ENCODE measurements around the gene FCHSD2.

FCHSD2 gene

GRCh38 chr11:72972496-72973128, 169.5 kb downstream of the FCHSD2 start:
- DNase-seq: no peak

- no peak for DNase-seq
Measured at GRCh38 chr11:72971192-72971967, 170.7 kb downstream of the FCHSD2 start.

DNA sequence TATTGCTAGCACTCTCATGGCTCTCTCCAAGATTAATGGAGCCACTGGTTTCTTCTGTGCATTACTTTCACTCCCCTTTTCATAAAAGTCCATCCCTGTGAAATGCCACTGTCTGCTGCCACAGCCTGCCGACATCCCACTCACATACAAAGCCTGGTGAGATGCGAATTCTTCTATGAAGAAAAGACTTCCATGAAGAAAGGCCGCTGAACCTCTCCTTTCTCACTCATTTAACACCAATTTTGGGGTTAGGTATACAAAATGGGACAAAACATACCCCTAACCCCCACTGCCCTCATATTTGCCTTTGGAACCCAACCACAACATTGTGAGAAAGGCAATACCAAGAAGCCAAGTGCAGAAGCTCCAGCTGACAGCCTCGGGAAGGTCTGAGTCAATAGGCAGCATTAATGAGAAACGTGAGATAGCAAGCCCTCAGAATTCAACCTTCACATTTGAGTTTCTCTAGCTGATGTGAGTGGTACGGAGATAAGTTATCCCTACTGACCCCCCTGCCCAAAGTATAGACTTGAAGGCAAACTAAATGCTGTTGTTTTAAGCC, 171.5 kb downstream of the FCHSD2 start:
- no peak for DNase-seq

- DNase-seq: no peak
Measured at GRCh38 chr11:72969894-72970335, 172.2 kb downstream of the FCHSD2 start.

DNA sequence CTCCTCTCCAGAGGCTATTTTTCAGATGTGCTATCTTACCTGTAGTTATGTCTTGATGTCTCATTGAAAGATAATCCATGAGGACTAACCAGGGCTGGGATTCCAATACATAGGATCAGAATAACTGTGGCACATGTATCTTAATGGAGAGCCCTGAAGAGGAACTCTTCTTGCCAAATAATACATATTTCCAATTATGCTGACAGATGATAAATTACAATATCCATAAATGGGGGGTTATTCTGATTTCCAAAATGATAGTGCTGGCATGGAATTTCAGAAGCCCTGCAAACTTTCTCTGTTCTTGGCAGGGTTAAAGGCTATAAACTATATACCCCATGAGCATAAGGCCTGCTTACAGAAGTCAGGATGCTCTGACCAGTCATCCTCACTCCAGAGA, 173.7 kb downstream of the FCHSD2 start:
- no peak for DNase-seq

- DNase-seq: no peak
Measured at GRCh38 chr11:72965672-72966071, 176.4 kb downstream of the FCHSD2 start.

DNA sequence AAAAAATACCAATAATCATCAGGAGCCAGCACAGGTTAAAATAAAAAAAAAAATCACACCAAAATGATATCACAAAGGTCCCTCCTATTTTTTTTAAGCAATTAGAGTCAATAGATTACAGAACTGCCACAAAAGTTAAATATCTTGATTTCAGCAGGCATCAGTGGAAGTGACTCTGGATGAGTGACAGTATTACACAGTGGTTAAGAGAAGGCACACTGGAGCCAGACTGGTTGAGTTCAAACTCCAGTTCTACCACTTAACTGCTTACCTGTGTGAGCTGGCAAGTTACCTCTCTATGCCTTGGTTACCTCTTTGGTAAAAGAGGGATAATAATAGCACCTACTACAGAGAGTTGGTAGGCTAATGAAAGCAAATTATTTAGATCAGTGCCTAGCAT, 179.4 kb downstream of the FCHSD2 start:
- no peak for DNase-seq

DNA sequence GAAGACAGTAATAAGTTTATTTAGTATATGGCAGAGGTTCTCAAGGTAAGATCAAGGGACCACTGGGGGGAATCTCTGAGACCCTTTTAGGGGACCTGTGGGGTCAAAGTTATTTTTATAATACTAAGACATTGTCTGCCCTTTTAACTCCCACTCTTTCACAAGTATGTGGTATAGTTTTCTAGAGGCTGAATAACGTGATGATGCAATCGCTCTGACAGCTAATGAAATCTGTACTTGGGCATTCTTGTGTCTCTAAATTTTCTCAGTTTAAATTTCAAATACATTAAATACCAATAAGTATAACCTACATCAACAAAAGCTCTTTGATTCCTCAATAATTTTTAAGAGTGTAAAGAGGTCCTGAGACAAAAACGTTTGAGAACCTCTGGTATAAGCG, 180.0 kb downstream of the FCHSD2 start:
- DNase-seq: no peak

- DNase-seq: no peak
Measured at GRCh38 chr11:72959998-72960731, 182.0 kb downstream of the FCHSD2 start.

GRCh38 chr11:72958791-72959190, 183.3 kb downstream of the FCHSD2 start:
- no peak for DNase-seq

DNA sequence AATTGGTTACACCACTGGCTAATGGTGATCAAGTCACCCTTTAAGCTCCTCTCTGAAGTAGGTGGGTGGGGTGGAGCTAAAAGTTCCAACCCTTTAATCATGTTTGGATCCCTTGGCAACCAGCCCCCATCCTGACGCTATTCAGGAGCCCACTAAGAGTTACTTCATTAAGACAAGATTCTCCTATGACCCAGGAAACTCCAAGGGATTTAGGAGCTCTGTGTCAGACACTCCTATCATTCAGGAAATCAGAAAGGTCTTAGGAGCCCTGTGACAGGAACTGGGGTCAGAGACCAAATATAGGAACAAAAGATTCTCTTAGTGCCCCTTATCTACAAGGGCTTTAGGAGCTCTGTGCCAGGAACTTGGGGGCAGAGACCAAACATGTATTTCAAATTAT, 186.7 kb downstream of the FCHSD2 start:
- no peak for DNase-seq

DNA sequence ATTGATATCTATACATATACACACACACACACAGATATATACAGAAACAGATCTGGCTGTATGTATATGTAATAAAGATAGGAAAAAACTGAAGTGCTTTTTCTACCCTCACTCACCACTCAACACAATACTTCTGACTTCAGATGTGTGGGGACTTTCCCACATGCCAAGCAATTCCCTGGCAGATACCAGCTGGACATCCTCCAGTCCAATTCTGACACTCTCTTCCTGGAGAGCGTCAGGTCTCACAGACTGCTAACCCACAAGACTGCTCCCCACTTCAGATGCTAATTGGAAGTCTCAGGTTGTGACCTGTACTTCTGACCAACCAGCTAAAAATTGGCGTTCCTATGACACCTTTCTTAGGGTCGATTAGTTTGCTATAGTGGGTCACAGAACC, 187.3 kb downstream of the FCHSD2 start:
- DNase-seq: no peak

GRCh38 chr11:72953637-72954036, 188.5 kb downstream of the FCHSD2 start:
- DNase-seq: no peak

DNA sequence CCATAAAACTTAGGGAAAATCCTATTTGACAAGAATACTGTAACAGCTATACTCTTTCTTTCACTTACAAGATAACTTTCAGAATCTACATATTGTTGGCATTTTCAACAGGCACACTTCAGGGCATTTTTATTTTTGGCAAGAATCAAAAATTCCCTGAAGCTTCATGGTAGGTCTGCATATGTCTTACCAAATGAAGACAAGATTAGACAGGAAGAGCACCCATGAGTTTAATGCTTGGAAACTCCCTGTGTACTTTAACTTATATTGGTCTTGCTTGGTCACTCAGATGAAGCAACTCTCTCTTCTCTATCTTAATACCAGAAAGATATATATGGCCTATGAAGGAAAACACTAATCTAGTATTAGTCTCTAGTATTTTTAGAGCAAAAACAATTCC, 190.2 kb downstream of the FCHSD2 start:
- DNase-seq: no peak

- DNase-seq: no peak
Measured at GRCh38 chr11:72951193-72951592, 190.9 kb downstream of the FCHSD2 start.

GRCh38 chr11:72950685-72951084, 191.4 kb downstream of the FCHSD2 start:
- no peak for DNase-seq

DNA sequence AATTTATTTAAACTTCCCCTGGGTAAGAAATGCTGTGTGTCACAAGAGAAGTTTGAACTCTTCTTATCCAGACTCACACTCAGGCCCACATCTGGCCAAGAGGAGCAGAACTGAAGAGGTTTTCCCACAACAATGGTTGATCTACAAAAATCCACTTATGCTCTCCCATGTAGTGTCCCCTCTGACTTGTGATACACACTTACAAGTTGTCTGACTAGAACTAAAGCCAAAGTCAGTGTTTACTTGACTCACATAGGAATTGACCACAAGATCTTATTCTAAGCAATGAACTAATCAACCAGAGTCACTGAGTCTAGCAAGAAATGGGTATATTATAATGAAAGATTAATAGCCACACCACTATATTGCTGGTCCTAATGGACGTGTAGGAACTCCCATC, 194.9 kb downstream of the FCHSD2 start:
- DNase-seq: no peak

- no peak for DNase-seq
Measured at GRCh38 chr11:72943664-72944063, 198.5 kb downstream of the FCHSD2 start.

DNA sequence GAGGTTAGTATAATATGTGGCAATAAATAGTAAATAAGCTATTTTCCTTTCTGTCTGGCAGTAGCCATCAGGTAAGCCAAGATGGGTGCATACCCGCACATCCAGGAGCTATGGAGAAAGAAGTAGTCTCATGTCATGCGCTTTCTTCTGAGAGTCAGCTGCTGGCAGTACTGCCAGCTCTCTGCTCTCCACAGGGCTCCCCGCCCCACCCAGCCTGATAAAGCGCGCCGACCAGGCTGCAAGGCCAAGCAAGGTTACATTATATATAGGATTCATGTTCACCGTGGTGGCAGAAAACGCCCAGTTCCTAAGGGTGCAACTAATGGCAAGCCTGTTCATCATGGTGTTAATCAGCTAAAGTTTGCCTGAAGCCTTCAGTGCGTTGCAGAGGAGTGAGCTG, 201.7 kb downstream of the FCHSD2 start:
- DNase-seq: no peak

GRCh38 chr11:72939031-72939430, 203.1 kb downstream of the FCHSD2 start:
- DNase-seq: no peak

GRCh38 chr11:72937439-72937838, 204.7 kb downstream of the FCHSD2 start:
- no peak for DNase-seq

- no peak for DNase-seq
Measured at GRCh38 chr11:72935700-72936099, 206.4 kb downstream of the FCHSD2 start.
